Chondrocyte (in vitro differentiated cells): ENCODE results near the gene OR6J1. TPM values are rescaled to one million over a fixed set of nuclear protein-coding genes. Genes with fewer than 3 reads are reported as not detected.

Source experiments
- DNase-seq: peaks from one replicate; pipeline ENCODE4 v3.0.0; 2021; ENCODE audit warnings: mixed read lengths, low spot score
- H3K27ac Mint-ChIP-seq: one replicate; pipeline ENCODE4 v1.8.0; 2021; ENCODE audit warnings: mild to moderate bottlenecking, moderate library complexity, mixed read lengths; ENCODE audit not compliant: unreplicated experiment
- H3K27me3 Mint-ChIP-seq: 2 replicates; pipeline ENCODE4 v1.8.0; 2021; ENCODE audit warnings: low read depth, mixed read lengths
- H3K36me3 Mint-ChIP-seq: 2 replicates; pipeline ENCODE4 v1.8.0; 2021; ENCODE audit warnings: low read depth, mixed read lengths
- H3K4me1 Mint-ChIP-seq: 2 replicates; pipeline ENCODE4 v1.8.0; 2021; ENCODE audit warnings: low read depth, mild to moderate bottlenecking, mixed read lengths
- H3K4me3 Mint-ChIP-seq: one replicate; pipeline ENCODE4 v1.8.0; 2021; ENCODE audit warnings: mild to moderate bottlenecking, moderate library complexity, mixed read lengths; ENCODE audit not compliant: unreplicated experiment
- H3K9me3 Mint-ChIP-seq: 2 replicates; pipeline ENCODE4 v1.8.0; 2021; ENCODE audit warnings: low read depth, mixed read lengths
- total RNA-seq: library from RNA; stranded (reverse); gene quantifications from 3 replicates; pipeline ENCODE4 v1.2.1, GENCODE V29; 2021
- TF ChIP-seq, protein P1 (sequence below): fragments of 200-600 bp; sonication (generic); IDR thresholded peaks from 2 replicates; pipeline ENCODE4 v1.5.0; 2021; ENCODE audit warnings: antibody characterized with exemption, mild to moderate bottlenecking, moderate library complexity

The OR6J1 gene
- total RNA-seq, 1 donor from 2014 or later, result not detected

DNA sequence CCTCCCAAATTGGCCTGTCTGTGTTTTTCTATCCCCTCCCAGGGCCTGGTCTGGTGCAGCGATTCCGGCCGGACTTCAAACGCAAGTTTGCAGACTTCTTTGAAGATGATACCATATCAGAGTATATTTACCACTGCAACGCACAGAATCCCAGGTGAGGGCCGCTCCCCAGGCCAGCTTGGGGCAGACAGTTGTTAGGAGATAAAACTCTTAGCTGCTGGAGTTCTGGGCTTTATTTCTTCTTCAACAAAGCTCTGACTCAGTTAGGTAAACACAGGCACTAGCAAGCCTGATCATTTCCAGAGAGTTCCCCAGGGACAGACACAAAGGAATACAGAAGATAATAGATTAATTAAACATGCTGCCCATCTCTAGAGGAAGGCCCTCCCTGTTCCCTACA lies 37.8 kb downstream of the OR6J1 start:
- Mint-ChIP-seq H3K4me3 (no peak overlapping the region), H3K36me3 (peaks cover 54% of the 10 kb centered on the region), H3K9me3 (no peaks in the 10 kb centered on the region), H3K27ac (no peak overlapping the region), H3K27me3 (no peaks in the 10 kb centered on the region), H3K4me1 (peaks cover 39% of the 10 kb centered on the region)
- no peak for DNase-seq
- TF ChIP-seq, protein P1, sequence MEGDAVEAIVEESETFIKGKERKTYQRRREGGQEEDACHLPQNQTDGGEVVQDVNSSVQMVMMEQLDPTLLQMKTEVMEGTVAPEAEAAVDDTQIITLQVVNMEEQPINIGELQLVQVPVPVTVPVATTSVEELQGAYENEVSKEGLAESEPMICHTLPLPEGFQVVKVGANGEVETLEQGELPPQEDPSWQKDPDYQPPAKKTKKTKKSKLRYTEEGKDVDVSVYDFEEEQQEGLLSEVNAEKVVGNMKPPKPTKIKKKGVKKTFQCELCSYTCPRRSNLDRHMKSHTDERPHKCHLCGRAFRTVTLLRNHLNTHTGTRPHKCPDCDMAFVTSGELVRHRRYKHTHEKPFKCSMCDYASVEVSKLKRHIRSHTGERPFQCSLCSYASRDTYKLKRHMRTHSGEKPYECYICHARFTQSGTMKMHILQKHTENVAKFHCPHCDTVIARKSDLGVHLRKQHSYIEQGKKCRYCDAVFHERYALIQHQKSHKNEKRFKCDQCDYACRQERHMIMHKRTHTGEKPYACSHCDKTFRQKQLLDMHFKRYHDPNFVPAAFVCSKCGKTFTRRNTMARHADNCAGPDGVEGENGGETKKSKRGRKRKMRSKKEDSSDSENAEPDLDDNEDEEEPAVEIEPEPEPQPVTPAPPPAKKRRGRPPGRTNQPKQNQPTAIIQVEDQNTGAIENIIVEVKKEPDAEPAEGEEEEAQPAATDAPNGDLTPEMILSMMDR, result no peak

DNA sequence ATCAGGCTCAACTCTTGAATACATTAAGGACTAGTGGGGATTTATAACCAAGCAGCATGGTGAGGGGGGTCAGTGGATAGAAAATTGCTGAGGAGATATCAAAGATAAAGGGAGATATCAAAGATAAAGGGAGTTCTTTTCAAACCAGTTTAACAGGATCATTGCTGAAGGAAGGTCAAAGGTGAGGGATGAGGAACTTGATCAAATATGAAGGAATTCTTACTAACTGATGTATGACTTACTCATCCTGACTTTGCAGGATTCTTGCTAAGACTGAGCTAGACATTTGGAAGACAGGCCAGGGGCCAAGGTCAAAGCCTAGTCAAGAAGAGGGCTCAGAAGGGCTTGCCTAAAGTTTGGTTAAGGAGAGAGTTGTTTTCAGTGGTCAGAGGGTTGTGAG lies 41.3 kb downstream of the OR6J1 start:
- Mint-ChIP-seq H3K4me1 (peaks cover 57% of the 10 kb centered on the region), H3K9me3 (no peaks in the 10 kb centered on the region), H3K27me3 (no peaks in the 10 kb centered on the region), H3K36me3 (peaks cover 35% of the 10 kb centered on the region), H3K27ac (peak overlapping the region; percentile 25), H3K4me3 (no peak overlapping the region)
- TF ChIP-seq, protein P1, result no peak
- no peak for DNase-seq

DNA sequence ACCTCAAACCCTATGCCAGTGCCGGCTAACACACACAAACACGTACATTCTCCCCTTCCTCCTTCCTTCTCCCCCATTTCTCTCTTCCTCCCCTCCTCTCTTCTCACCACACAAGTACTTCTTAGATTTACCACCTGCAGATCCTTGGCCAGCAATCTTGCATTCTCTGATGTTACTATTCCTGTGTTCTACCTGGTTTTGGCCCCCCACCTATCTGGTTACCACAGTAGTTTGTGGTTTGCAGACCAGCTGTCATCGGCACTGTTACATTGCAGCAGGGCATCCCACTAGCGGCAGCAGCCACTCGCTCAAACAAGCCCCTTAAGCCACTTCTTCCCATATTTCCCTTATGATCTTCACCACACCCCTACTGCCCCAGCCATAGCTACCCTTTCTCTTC lies 42.2 kb downstream of the OR6J1 start:
- Mint-ChIP-seq H3K27ac (peak overlapping the region; percentile 75), H3K36me3 (peaks cover 30% of the 10 kb centered on the region), H3K9me3 (no peaks in the 10 kb centered on the region), H3K27me3 (no peaks in the 10 kb centered on the region), H3K4me3 (no peak overlapping the region), H3K4me1 (peaks cover 59% of the 10 kb centered on the region)
- TF ChIP-seq, protein P1, result no peak
- DNase-seq, result no peak

DNA sequence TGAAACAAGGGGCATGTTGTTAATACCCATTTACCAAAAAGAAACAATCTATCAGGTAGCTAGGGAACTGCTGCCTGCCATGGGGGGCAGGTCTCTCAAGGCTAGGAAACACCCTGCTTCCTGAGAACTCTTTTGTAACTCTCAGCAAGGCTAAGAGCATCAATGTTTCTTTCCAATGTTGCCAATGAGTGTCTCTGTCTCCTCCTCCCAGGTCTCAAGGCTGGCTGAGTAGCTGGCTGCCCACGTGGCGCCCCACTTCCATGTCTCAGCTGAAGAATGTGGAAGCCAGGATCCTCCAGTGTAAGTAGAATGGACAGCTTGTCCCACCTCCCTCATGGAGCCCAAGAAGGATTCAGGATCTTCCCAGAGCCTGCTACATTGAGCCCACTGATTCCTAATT lies 42.7 kb downstream of the OR6J1 start:
- H3K27me3 Mint-ChIP-seq, result no peaks in the 10 kb centered on the region
- peak overlapping the region; percentile 39 for H3K27ac Mint-ChIP-seq
- H3K9me3 Mint-ChIP-seq, result no peaks in the 10 kb centered on the region
- H3K4me3 Mint-ChIP-seq, result no peak overlapping the region
- peaks cover 58% of the 10 kb centered on the region for H3K4me1 Mint-ChIP-seq
- TF ChIP-seq, protein P1, result no peak
- H3K36me3 Mint-ChIP-seq, result peaks cover 27% of the 10 kb centered on the region
- DNase-seq, result no peak

DNA sequence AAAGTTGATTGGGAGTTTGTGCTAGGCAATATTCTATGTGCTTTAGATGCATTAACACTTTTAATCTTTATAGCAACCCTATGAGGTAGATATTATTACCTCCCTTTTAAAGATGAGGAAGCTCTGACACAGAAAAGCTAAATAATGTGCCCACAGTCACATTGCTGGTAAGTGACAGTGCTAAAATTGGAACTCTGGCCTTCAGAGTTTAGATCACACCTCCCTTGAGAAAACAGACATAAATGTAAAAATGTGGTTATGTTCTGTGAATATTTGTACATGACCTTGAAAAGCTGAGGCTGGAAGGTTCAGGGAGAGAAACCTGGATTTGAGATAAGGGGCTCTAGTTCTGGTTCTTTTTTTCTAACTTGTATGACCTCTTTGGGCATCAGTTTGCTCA lies 44.1 kb downstream of the OR6J1 start:
- H3K27me3 Mint-ChIP-seq, result peaks cover under 1% of the 10 kb centered on the region
- H3K4me3 Mint-ChIP-seq, result peak overlapping the region; percentile 98
- peak overlapping the region; percentile 28 for H3K27ac Mint-ChIP-seq
- peaks cover 47% of the 10 kb centered on the region for H3K4me1 Mint-ChIP-seq
- H3K9me3 Mint-ChIP-seq, result no peaks in the 10 kb centered on the region
- no peak for DNase-seq
- peaks cover 20% of the 10 kb centered on the region for H3K36me3 Mint-ChIP-seq
- TF ChIP-seq, protein P1, result no peak
